H1 (cell line): ENCODE measurements around the gene SSPN. TPM values are rescaled to one million over a fixed set of nuclear protein-coding genes. Genes with fewer than 3 reads are reported as not detected.

Experiments
- CEBPB ChIP-seq: IDR thresholded peaks from 2 replicates; pipeline ENCODE4 v1.6.1; 2012; ENCODE audit warnings: low read depth, low read length
- CHD2 ChIP-seq: IDR thresholded peaks from 2 replicates; pipeline ENCODE4 v1.6.1; 2012; ENCODE audit warnings: low read length, improper control_type of control experiment
- CHD7 ChIP-seq: fragments of 300-600 bp; sonication (generic); IDR thresholded peaks from 2 replicates; pipeline ENCODE4 v1.7.1; 2012; ENCODE audit warnings: low read length, moderate library complexity, mild to moderate bottlenecking, inconsistent platforms; ENCODE audit not compliant: insufficient replicate concordance
- E2F6 ChIP-seq: IDR thresholded peaks from 2 replicates; pipeline ENCODE4 v1.6.1; 2012; ENCODE audit warnings: inconsistent platforms
- EZH2 ChIP-seq: fragments of 200-600 bp; sonication (generic); IDR thresholded peaks from 2 replicates; pipeline ENCODE4 v1.7.1; 2012; ENCODE audit warnings: low read depth, mild to moderate bottlenecking, moderate library complexity, low read length, inconsistent platforms; ENCODE audit not compliant: severe bottlenecking
- GABPA ChIP-seq: IDR thresholded peaks from 2 replicates; pipeline ENCODE4 v1.6.1; 2011; ENCODE audit warnings: mild to moderate bottlenecking, low read length, moderate library complexity, borderline replicate concordance; ENCODE audit not compliant: insufficient read depth
- GTF2F1 ChIP-seq: IDR thresholded peaks from 2 replicates; pipeline ENCODE4 v1.6.1; 2012; ENCODE audit warnings: low read depth, low read length, improper control_type of control experiment, borderline replicate concordance
- POLR2AphosphoS5 ChIP-seq: IDR thresholded peaks from 2 replicates; pipeline ENCODE4 v1.6.1; 2011; ENCODE audit warnings: low read depth, low read length
- RXRA ChIP-seq: IDR thresholded peaks from 2 replicates; pipeline ENCODE4 v1.6.1; 2011; ENCODE audit warnings: low read depth, mild to moderate bottlenecking, low read length, moderate library complexity; ENCODE audit not compliant: insufficient read depth
- SUZ12 ChIP-seq: fragments of 200-600 bp; sonication (generic); IDR thresholded peaks from 2 replicates; pipeline ENCODE4 v1.6.1; 2012; ENCODE audit warnings: mild to moderate bottlenecking, inconsistent platforms, low read length, moderate library complexity, mixed read lengths
- TAF7 ChIP-seq: optimal IDR thresholded peaks from 2 replicates; pipeline ENCODE3; 2011; ENCODE audit warnings: low read depth, mild to moderate bottlenecking, inconsistent platforms, low read length, moderate library complexity, borderline replicate concordance
- ZNF274 ChIP-seq: IDR thresholded peaks from 2 replicates; pipeline ENCODE4 v1.7.0; 2012; ENCODE audit warnings: low read length, borderline replicate concordance; ENCODE audit errors: extremely low read depth
- polyA plus RNA-seq, 7 experiments: library from polyadenylated mRNA; depleted of rRNA in 3 of 7; stranded (reverse) in 5 of 7; unstranded in 2 of 7; fragments of >200 nt in 5 of 7; fragments of 200-250 nt in 2 of 7; gene quantifications; 1 replicate in 5 of 7; 2 replicates in 1 of 7; 4 replicates in 1 of 7; pipeline versions ENCODE4 v1.2.1 to v1.2.3, GENCODE V29; 2011 to 2013; ENCODE audit warnings: missing spikeins in 2 of 7, mixed read lengths in 2 of 7
- total RNA-seq: library from RNA; stranded (reverse); fragmentation: NEBNext Ultra II Directional; extraction: Animal tissue kit (Norgen Biotek cat#: 25700); gene quantifications from 2 replicates; pipeline ENCODE4 v1.2.1, GENCODE V29; 2021

Gene SSPN
- total and polyA plus RNA-seq, 2 of the 8 experiments (the other 6 are each of a cell fraction or from before 2014, with no cell fraction given) = 0.86 to 1.8 TPM

- no peak for TF ChIP-seq CHD7
- no peak for TF ChIP-seq E2F6
- no peak for TF ChIP-seq CHD2
- TF ChIP-seq CEBPB = no peak
- TF ChIP-seq ZNF274 = no peak
- no peak for TF ChIP-seq POLR2AphosphoS5
- TF ChIP-seq GTF2F1 = no peak
- TF ChIP-seq EZH2 = no peak
- no peak for TF ChIP-seq GABPA
- no peak for TF ChIP-seq SUZ12
- no peak for TF ChIP-seq RXRA
- TF ChIP-seq TAF7 = no peak
Observed at GRCh38 chr12:26290565-26290964, 95.2 kb downstream of the SSPN start (continued).
